HG02885 (cell line): ENCODE data around the gene ARHGEF2.

Experiments used
- ATAC-seq: cut with Tn5 transposase; IDR thresholded peaks from one replicate; pipeline ENCODE4 v1.9.1; 2021; ENCODE audit warnings: mild to moderate bottlenecking; ENCODE audit not compliant: unreplicated experiment, poor library complexity

The ARHGEF2 gene

DNA sequence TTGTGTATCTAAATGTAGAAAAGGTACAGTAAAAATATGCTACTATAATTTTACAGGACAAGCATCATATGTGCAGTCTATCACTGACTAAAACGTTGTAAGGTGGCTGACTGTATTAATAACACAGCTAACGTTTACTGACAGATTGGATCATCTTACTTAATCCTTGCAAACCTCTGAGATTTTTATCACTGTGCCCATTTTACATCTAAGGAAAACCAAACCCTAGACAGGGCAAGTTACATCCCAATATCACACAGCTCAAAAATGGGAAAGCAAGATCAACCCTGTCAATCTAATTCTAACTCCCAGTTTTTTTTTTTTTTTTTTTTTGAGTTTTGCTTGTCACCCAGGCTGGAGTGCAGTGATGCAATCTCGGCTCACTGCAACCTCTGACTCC, 59.7 kb downstream of the ARHGEF2 start:
- no peak for ATAC-seq

DNA sequence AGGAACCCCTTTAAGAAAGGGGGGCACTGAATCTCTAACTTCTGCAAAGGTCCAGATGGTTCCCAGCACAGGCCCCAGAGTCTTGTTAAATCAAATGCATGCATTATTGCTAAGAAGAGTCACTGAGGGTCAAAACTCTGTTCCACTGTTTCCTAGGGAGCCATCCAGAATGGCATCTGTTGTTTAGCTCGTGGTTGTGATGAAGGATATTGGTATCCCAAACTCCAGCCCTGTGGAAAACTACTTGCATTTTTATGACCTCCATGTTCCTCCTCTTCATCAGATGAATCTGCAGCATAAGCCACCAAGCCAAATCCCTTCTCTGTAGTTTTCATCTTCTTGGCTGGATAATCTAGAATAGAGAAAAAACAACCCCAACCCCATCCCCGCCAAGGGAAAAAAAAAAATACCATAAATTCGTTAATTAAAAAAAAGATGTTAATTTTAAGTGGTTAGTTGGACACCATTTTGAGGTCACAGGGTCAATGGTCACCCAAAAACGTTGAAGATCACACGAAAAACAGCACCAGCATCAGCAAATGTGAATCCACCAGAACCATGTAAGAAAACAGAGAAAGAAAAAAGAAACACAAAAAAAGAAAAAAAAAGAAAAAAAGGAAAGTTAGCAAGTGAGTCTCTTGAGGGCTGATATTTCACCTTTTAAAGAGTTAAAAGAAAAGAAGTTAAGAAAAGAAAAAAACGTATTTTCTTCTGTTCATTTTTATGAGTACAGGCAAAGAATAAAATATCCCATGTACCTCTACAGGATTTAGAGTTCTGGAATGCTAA, 64.2 kb downstream of the ARHGEF2 start:
- no peak for ATAC-seq

DNA sequence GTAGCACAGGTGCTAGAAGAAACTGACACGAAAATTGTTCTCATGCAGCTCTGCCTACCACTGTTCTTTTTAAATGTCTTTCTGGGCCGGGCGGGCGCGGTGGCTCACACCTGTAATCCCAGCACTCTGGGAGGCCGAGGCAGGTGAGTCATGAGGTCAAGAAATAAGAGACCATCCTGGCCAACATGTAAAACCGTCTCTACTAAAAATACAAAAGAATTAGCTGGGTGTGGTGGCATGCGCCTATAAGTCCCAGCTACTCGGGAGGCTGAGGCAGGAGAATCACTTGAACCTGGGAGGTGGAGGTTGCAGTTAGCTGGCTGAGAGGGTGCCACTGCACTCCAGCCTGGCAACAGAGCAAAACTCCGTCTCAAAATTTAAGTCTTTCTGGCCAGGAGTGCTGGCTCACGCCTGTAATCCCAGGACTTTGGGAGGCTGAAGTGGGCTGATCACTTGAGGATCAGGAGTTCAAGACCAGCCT, 66.3 kb downstream of the ARHGEF2 start:
- no peak for ATAC-seq

DNA sequence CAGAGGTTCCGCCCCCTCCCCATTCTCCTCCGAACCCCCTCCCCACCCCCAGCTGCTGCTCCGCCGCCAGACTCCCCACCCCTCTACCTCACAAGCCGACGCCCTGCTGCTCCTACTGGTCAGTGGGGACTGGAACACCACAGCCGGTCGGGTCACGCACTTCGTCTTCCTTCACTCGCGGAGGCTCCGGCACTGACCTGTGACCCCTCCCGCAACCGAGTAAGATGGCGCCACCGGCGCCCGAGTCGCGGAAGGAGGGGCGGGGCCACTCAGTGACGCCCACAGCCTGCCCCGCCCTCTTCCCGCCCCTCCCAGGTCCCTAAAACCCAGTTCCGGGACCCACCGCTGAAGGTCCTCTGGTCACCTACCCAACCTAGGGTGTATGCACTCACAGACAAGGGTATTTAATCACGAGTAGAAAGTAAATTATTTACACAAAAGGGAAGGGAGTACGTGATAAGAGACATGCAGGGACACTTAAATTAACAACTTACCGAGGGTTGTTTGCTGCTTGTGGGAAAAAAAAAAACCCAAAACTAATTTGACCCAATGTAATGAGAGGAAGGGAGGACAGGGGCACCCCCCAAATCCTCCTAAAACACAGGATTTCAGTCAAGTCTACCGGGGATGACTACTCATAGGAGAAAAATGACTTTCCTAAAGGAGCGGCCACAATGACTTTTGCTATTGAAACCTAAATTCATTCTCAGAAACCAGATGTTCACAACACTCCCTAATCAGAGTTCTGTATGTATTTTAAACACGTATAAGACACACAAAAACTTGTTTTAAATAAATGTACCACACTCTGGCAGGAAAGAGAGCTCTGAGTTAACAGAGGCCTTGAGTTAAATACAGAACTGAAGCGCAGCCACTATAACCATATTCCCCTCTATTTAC, 66.9 kb downstream of the ARHGEF2 start, which contains the start of gene RIT1:
Gene RIT1 (minus strand): TSS at position 194 of the 900 bp plus-strand sequence. CDS start 588 bp downstream, outside the sequence.
- ATAC-seq = peak; percentile 96

DNA sequence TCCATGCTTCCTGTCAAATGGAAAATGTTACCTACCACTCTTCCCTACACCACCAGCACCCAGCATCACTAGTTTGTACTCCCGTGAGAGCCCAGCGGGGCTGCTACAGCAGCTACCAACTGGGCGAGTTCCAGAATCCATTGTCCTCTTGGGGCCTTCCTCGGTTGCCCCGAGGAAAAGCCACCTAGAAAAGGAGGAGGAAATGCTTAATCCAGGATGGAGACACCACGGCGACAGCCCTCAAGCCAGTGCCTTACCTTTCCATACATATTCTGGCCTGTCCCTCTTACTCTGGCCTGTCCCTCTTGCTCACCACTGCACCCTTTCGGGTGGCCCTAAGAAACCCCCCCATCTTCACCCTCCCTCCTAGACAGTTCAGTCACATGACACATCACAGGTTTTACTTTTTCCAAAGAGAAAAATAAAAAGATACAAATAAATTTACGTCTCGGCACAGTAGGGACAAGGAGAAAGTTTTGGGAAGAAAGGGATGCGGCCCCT, 67.7 kb downstream of the ARHGEF2 start:
- ATAC-seq = peak; percentile 23

DNA sequence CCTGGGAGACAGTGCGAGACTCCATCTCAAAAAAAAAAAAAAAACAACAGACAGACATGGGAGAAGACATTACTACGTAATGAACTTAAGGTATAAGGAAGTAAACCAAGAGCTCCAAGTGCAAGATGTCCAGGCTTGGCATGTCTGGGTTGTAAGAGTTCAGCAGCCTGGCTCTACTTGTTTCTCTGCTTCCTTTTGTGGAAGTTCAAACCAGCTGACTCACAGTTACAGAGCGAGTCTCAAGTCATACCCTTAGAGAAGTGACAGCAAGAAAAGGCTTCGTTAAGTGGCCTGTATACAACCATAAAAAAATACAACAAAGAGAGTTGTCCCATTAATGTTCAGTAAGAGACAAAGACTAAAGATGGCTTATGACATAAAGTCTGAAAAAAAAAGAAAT, 68.5 kb downstream of the ARHGEF2 start:
- ATAC-seq = no peak

DNA sequence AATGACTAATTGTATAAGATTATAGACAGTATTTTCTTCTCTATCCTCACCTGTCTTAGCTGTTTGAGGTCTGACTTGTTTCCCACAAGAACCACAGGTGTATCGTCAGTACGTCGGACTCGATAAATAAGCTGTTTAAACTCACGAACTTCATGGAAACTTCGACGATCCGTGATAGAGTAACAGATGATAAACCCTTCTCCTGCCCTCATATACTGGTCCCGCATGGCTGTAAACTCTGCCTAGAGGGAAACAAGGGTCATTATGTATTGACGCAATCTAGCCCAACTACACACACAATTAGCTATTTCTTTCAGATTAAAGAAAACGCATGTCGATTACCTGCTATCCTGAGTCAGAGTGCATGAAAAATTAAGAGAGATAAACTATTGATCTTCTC, 74.1 kb downstream of the ARHGEF2 start:
- ATAC-seq = no peak

DNA sequence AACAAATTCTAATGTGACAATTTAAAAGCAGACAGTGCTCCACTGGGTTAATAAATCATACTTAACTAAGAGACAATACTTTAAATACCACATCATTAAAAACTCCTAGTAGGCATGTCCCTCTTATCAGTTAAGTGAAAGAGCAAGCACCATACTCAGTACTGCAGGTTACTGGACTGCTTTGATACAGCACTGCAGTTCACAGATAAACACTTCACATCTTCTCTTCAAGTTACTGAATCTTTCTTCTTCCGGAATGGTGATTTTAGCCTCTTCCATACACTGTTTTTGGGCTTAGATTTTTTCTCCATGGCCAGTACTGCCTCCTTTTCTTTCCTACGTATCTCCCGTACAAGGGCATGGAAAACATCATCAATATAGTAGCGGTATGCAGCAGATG, 78.2 kb downstream of the ARHGEF2 start:
- ATAC-seq = no peak

DNA sequence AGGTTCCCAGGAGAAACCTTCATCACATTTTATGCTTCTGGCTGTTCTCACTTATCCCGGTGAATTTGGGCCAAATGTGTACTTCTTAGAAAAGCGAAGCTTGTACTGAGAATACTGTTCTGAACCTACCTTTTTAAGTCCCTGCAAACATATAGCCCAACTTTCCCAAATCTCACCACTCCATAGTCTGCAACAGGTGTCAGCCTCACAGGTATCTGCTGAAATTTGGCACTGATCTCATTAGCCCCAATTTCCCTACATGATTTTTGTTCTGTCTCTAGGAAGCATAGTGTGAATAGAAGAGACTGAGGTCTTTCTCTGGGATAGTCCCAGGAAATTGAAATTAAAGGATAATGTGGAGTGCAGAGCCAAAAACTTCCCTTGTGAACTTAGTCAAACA, 78.7 kb downstream of the ARHGEF2 start:
- ATAC-seq = no peak

DNA sequence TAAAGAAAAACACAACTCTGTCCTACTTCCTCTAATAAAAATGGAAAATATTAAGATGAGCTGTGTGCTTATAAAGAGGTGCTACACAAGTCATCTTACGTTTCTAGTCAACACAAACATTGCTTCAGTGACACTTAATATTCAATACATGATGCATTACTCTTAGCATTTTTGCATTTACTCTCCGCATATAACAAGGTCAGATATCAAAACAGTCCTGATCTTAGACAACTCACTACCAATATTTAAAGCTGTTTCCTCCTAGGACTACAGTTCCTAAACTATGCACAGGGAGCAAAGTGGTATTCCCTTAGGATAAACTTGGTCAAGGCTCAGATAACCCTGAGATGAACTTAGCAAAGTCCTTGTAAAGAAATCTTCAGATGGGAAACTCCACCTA, 79.5 kb downstream of the ARHGEF2 start:
- ATAC-seq = no peak

DNA sequence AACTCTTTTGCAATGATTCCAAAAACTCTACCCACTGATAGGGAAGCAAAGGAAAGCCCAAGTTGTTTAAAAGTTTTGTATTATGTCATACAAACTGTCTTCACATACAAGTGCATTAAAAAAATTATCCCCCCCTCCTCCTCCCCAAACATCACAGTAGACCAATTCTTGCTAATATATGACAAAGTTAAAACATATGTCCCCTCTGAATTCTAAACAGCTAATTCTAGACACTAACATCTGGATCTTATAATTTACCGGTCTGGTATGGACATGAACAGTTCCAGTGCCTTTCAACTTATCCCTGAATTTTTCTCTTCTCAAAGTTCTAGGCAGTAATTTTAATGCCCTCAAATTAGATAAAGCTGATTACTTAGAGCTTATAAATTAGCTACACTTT, 80.6 kb downstream of the ARHGEF2 start:
- no peak for ATAC-seq
